ENCODE data around the gene LHFPL4.

The LHFPL4 gene

GRCh38 chr3:9468460-9468859 is 85.2 kb downstream of the LHFPL4 start:
- no peak for DNase-seq

GRCh38 chr3:9467451-9467850 is 86.2 kb downstream of the LHFPL4 start:
- no peak for DNase-seq

- DNase-seq: no peak
Observed at GRCh38 chr3:9455596-9456131, 98.0 kb downstream of the LHFPL4 start.

- DNase-seq: peak in 1 of 6 experiments; percentile 5
Observed at GRCh38 chr3:9452417-9452816, 101.2 kb downstream of the LHFPL4 start.

GRCh38 chr3:9450991-9451390 is 102.6 kb downstream of the LHFPL4 start:
- DNase-seq: no peak

- DNase-seq: no peak
Observed at GRCh38 chr3:9450126-9450525, 103.5 kb downstream of the LHFPL4 start.

GRCh38 chr3:9448643-9449042 is 105.0 kb downstream of the LHFPL4 start:
- no peak for DNase-seq
